Endodermal cell (in vitro differentiated cells): ENCODE measurements around the gene MRC2. TPM values are rescaled to one million over a fixed set of nuclear protein-coding genes. Genes with fewer than 3 reads are reported as not detected.

ENCODE experiments used
- DNase-seq: peaks from one replicate; pipeline ENCODE4 v3.0.0-alpha.2; 2017
- H3K27ac ChIP-seq: 2 replicates; pipeline ENCODE4 v1.5.1; 2013; ENCODE audit warnings: mild to moderate bottlenecking, low read depth, low read length, moderate library complexity
- H3K27me3 ChIP-seq: 2 replicates; pipeline ENCODE4 v1.6.1; 2013; ENCODE audit warnings: mild to moderate bottlenecking, low read length, moderate library complexity; ENCODE audit not compliant: insufficient read depth, control insufficient read depth, poor library complexity, severe bottlenecking
- H3K36me3 ChIP-seq: 2 replicates; pipeline ENCODE4 v1.7.0; 2013; ENCODE audit warnings: mild to moderate bottlenecking, low read length, moderate library complexity; ENCODE audit not compliant: control insufficient read depth, insufficient read depth
- H3K4me1 ChIP-seq: one replicate; pipeline ENCODE4 v1.7.0; 2013; ENCODE audit warnings: low read length; ENCODE audit not compliant: control insufficient read depth, insufficient read depth
- H3K4me3 ChIP-seq: 2 replicates; pipeline ENCODE4 v1.5.1; 2013; ENCODE audit warnings: mild to moderate bottlenecking, low read length, moderate library complexity
- H3K9ac ChIP-seq: 2 replicates; pipeline ENCODE4 v1.6.1; 2013; ENCODE audit warnings: mild to moderate bottlenecking, low read length, moderate library complexity; ENCODE audit not compliant: poor library complexity, severe bottlenecking; ENCODE audit errors: extremely low read depth
- H3K9me3 ChIP-seq: 2 replicates; pipeline ENCODE4 v1.6.1; 2013; ENCODE audit warnings: mild to moderate bottlenecking, low read length, moderate library complexity; ENCODE audit not compliant: control insufficient read depth
- H3K27ac Mint-ChIP-seq: 2 replicates; pipeline ENCODE4 v1.8.0; 2020; ENCODE audit warnings: mixed read lengths
- H3K27me3 Mint-ChIP-seq: 2 replicates; pipeline ENCODE4 v1.8.0; 2021; ENCODE audit warnings: mild to moderate bottlenecking, mixed read lengths; ENCODE audit not compliant: insufficient read depth
- H3K36me3 Mint-ChIP-seq: 2 replicates; pipeline ENCODE4 v1.8.0; 2020; ENCODE audit warnings: low read depth, mixed read lengths
- H3K4me1 Mint-ChIP-seq: 2 replicates; pipeline ENCODE4 v1.8.0; 2020; ENCODE audit warnings: mixed read lengths
- H3K4me3 Mint-ChIP-seq: 2 replicates; pipeline ENCODE4 v1.8.0; 2020; ENCODE audit warnings: mild to moderate bottlenecking, moderate library complexity, mixed read lengths
- H3K9me3 Mint-ChIP-seq: 2 replicates; pipeline ENCODE4 v1.8.0; 2020; ENCODE audit warnings: mild to moderate bottlenecking, mixed read lengths
- CTCF ChIP-seq: fragments of 200-600 bp; sonication (generic); conservative IDR thresholded peaks from 2 replicates; pipeline ENCODE4 v1.5.0; 2021; ENCODE audit warnings: antibody characterized with exemption, mild to moderate bottlenecking
- WGBS, 2 experiments: methylation state at CpG; one replicate each; pipeline versions ENCODE4 v1.1.5 to v1.1.7; 2013; ENCODE audit warnings: missing lambda C conversion rate in 2 of 2, mixed read lengths in 1 of 2; ENCODE audit not compliant: insufficient coverage in 1 of 2, insufficient read length in 1 of 2; 5-methylcytosine and 5-hydroxymethylcytosine counted together
- total RNA-seq, 2 donors: library from RNA; stranded (reverse); fragmentation: NEBNext Ultra II Directional in 1 of 2; extraction: Animal tissue kit (Norgen Biotek cat#: 25700) in 1 of 2; gene quantifications; 2 replicates in 1 of 2; 3 replicates in 1 of 2; pipeline ENCODE4 v1.2.1, GENCODE V29; 2021

The MRC2 gene
- total RNA-seq, 2 donors from 2014 or later: 103 to 165 TPM

GRCh38 chr17:62676231-62676943, 48.9 kb downstream of the MRC2 start:
- no peaks in the 10 kb centered on the region for H3K4me1 ChIP-seq
- Mint-ChIP-seq H3K27me3 (no peaks in the 10 kb centered on the region), H3K9me3 (no peaks in the 10 kb centered on the region), H3K4me1 (no peaks in the 10 kb centered on the region), H3K27ac (no peak overlapping the region), H3K4me3 (no peak overlapping the region), H3K36me3 (peaks cover 51% of the 10 kb centered on the region)
- no peaks in the 10 kb centered on the region for H3K27me3 ChIP-seq
- 95 to 96% methylated on average over 12 to 16 of the region's 16 CpGs for WGBS, 2 experiments
- no peak overlapping the region for H3K4me3 ChIP-seq
- peak; percentile 42 for DNase-seq
- TF ChIP-seq CTCF: no peak
- H3K36me3 ChIP-seq: peaks cover 55% of the 10 kb centered on the region
- no peak overlapping the region for H3K9ac ChIP-seq
- H3K9me3 ChIP-seq: no peaks in the 10 kb centered on the region
- no peak overlapping the region for H3K27ac ChIP-seq

- 95% methylated on average over 6 to 18 of the region's 18 CpGs for WGBS, 2 experiments
- no peak for DNase-seq
- Histone ChIP-seq H3K9ac (no peak overlapping the region), H3K27me3 (no peaks in the 10 kb centered on the region), H3K27ac (no peak overlapping the region), H3K9me3 (no peaks in the 10 kb centered on the region), H3K4me1 (no peaks in the 10 kb centered on the region), H3K36me3 (peaks cover 55% of the 10 kb centered on the region), H3K4me3 (no peak overlapping the region)
- Mint-ChIP-seq H3K4me1 (no peaks in the 10 kb centered on the region), H3K27ac (no peak overlapping the region), H3K9me3 (no peaks in the 10 kb centered on the region), H3K27me3 (no peaks in the 10 kb centered on the region), H3K4me3 (no peak overlapping the region), H3K36me3 (peaks cover 50% of the 10 kb centered on the region)
- TF ChIP-seq CTCF: no peak
Measured at GRCh38 chr17:62676952-62677596, 49.6 kb downstream of the MRC2 start.

- H3K9ac ChIP-seq: no peak overlapping the region
- DNase-seq: no peak
- Mint-ChIP-seq H3K27ac (no peak overlapping the region), H3K36me3 (peaks cover 47% of the 10 kb centered on the region), H3K4me1 (no peaks in the 10 kb centered on the region), H3K27me3 (no peaks in the 10 kb centered on the region), H3K4me3 (no peak overlapping the region), H3K9me3 (no peaks in the 10 kb centered on the region)
- WGBS, 2 experiments: 93 to 95% methylated on average over 8 to 10 of the region's 10 CpGs
- H3K4me1 ChIP-seq: no peaks in the 10 kb centered on the region
- H3K27me3 ChIP-seq: no peaks in the 10 kb centered on the region
- H3K9me3 ChIP-seq: no peaks in the 10 kb centered on the region
- H3K36me3 ChIP-seq: peaks cover 56% of the 10 kb centered on the region
- H3K4me3 ChIP-seq: no peak overlapping the region
- H3K27ac ChIP-seq: no peak overlapping the region
- TF ChIP-seq CTCF: no peak
Measured at GRCh38 chr17:62678214-62678919, 50.9 kb downstream of the MRC2 start.
